IPS-18c (cell line): ENCODE measurements around the gene PIMREG.

Experiments used
- H3K4me3 ChIP-seq: 2 replicates; pipeline ENCODE4 v1.7.0; 2013; ENCODE audit warnings: low read depth, mild to moderate bottlenecking, low read length, moderate library complexity; ENCODE audit not compliant: insufficient read depth
- H3K9me3 ChIP-seq: one replicate; pipeline ENCODE4 v1.6.1; 2013; ENCODE audit warnings: mild to moderate bottlenecking, low read length, moderate library complexity; ENCODE audit not compliant: control insufficient read depth, insufficient read depth

Gene PIMREG

DNA sequence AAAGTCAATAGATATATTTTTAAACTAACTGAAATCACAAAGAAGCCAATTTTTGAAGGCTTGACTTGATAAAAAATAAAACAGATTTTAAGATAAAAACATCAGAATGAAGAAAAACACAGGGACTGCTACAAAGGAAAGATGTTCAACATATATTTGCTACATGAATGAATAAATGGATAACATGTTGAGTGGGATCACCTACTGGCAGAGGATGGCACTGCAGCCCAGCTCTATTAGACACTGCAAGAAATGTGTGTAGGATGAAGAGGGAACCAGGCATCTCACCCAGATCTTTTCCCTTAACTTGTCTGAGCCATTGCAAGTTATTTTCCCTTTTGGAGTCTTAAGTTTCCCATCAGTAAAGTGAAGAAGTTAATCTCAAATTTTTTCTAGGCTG is 13.5 kb upstream of the PIMREG start:
- H3K9me3 ChIP-seq: no peaks in the 10 kb centered on the region
- no peak overlapping the region for H3K4me3 ChIP-seq

- Histone ChIP-seq H3K9me3 (no peaks in the 10 kb centered on the region), H3K4me3 (no peak within 1 kb of the TSS)
These were observed 9.2 kb upstream of the PIMREG start, which contains the start of gene AIPL1 for GRCh38 chr17:6435051-6435450. TSS of gene AIPL1 (minus strand) at chr17:6435121. CDS start at chr17:6435104, 17 bp downstream.

GRCh38 chr17:6435968-6436367 is 8.3 kb upstream of the PIMREG start:
- Histone ChIP-seq H3K9me3 (no peaks in the 10 kb centered on the region), H3K4me3 (no peak overlapping the region)

DNA sequence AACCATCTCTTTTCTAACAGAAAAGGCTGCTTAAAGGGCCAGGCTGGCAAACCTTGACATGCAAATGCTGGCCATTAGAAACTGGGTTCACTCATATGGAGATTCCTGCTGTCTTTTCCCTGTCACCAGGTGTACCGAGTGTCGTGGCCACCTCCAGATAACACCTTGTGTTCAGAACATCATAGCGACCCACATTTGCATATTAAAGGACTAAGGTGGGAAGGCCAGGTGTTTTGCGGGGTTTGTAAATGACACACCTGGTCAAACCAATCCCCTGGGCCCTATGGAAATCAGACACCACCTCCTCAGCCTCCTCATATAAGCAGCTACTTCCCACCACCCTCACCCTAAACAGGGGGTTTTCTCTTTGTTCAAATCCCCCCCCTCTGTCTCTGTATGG is 6.8 kb upstream of the PIMREG start:
- Histone ChIP-seq H3K9me3 (no peaks in the 10 kb centered on the region), H3K4me3 (no peak overlapping the region)

GRCh38 chr17:6437956-6438355 is 6.3 kb upstream of the PIMREG start:
- Histone ChIP-seq H3K4me3 (no peak overlapping the region), H3K9me3 (no peaks in the 10 kb centered on the region)

DNA sequence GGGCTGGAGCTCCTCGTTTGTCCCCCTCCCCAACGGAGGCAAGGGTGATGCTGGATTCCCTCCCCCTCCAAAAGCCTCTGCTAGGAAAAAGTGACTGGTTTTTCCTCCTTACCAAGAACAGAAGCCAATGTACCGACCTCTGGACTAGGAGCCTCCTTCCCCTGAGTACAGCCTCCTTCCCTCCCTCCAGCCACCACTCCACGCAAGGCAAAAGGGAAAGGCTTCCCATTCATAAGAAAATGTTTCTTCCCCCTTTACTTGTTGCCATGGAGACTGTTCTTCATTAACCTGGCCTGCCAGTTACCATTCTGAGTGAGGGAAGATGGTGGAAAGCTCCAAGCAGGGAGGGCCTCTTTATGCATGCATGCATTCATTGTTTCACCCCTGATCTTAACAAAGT is 4.3 kb upstream of the PIMREG start:
- no peaks in the 10 kb centered on the region for H3K9me3 ChIP-seq
- H3K4me3 ChIP-seq: no peak overlapping the region

- H3K9me3 ChIP-seq: no peaks in the 10 kb centered on the region
- H3K4me3 ChIP-seq: no peak overlapping the region
These were observed 1.5 kb upstream of the PIMREG start for GRCh38 chr17:6442775-6443174.

DNA sequence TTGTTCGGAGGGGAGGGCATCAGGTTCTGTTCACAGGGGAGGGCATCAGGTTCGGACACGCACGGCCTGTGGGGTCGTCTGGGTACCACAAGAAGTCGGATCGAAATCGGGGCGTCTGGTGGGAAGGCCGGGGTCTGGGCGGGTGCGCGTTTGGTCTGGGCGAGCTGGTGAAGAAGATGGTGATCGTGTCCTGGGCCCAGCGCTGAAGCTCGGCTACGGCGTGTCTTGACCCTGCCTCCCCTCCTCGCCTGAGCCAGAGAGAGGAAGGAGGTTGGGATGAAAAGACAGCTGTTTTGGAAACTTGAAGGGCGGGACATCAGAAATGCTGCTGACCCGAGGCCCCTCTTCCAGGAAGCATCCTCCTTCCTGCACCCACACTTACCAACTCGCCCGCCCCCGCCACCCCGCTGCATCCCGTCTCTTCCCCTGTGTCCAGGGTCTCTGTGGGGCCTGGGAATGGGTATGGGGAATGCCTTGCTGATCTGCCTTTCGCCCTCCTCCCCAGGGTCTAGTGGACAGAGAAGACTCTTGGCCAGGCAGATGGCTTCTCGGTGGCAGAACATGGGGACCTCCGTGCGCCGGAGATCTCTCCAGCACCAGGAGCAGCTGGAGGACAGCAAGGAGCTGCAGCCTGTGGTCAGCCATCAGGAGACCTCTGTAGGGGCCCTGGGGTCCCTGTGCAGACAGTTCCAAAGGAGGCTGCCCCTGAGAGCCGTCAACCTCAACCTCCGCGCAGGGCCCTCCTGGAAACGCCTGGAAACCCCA is 498 bp downstream of the PIMREG start:
- Histone ChIP-seq H3K4me3 (peak overlapping the region; percentile 81), H3K9me3 (no peaks in the 10 kb centered on the region)

DNA sequence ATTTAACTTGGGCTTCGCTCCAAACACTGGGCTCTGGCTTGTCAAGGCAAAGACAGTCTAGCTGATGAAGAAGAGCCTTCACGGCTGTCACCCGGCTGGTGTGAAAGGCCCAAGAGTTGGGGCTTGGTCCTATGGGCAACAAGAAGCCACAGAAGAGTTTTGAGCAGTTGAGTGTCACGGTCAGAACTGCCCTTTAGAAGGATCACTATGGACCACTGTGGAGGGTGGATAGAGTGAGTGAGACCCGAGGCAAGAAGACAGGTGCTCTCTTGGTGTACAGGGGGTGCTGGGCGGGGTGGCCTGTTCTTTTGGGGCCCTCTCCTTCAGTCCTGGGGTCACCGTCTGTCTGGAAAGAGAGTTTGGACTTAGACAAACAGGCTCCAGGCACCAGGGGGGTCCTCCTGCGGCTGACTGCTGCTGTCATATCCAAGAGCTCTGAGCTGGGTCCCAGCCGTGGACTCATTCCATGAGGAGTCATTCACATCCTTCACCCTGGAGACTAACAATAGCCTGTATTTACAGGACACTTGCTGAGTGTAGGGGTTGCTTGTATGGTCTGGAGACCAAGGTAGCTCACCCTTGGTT is 2.4 kb downstream of the PIMREG start:
- Histone ChIP-seq H3K4me3 (no peak overlapping the region), H3K9me3 (no peaks in the 10 kb centered on the region)

- no peaks in the 10 kb centered on the region for H3K9me3 ChIP-seq
- H3K4me3 ChIP-seq: no peak overlapping the region
These were observed 4.2 kb downstream of the PIMREG start for GRCh38 chr17:6448473-6448872.

DNA sequence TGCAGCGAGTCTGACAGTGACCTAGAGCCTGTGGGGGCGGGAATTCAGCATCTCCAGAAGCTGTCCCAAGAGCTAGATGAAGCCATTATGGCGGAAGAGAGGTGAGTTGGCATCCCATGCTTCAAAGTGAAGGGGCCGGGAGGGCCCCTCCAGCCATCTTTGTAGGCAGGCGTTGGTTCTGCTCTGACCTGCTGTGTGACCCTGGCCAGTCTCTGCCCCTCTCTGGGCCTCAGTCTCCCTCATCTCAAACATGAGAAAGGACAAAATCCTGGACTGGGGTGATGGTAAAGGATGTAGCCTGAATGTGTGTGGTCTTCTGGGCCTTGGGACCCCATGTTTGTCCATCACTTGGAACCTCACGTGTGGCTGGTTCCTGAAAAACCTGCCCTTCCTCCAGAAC is 5.1 kb downstream of the PIMREG start:
- Histone ChIP-seq H3K4me3 (no peak overlapping the region), H3K9me3 (no peaks in the 10 kb centered on the region)

- no peaks in the 10 kb centered on the region for H3K9me3 ChIP-seq
These were observed 6.9 kb downstream of the PIMREG start for GRCh38 chr17:6450926-6451832.

DNA sequence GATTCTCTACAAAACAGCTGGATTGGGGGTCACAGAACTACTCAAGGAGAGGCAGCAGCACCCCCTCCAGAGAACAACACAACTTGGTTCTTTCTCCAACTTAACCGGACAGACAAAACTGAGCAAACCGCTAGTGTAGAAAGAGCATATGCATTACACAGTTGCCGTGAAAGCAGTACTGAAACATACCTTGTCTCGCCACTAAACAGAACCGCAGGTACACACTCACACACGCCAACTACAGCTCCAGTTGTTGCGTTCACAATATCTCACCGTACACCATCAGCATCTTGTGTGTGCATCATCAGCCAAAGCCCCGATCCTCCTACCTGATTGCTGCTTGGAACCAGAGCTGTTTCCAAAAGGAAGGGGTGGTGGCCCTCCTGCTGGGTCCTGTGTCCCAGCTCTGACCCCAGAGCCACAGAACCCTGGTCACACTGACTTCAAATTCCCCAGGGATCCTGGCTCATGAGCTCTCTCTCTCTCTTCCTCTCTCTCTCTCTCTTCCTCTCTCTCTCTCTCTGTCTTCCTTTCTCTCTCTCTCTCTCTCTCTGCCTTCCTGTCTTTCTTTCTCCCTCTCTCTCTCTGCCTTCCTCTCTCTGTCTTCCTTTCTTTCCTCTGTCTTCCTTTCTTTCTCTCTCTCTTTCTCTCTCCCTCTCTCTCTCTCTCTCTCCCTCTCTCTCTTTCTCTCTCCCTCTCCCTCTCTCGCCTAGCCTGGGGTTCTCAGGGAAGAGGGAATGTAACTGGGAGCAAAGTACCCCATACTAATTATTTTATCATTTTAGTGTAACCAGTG is 8.4 kb downstream of the PIMREG start:
- Histone ChIP-seq H3K4me3 (no peak overlapping the region), H3K9me3 (no peaks in the 10 kb centered on the region)

More at GRCh38 chr17:6450926-6451832, 6.9 kb downstream of the PIMREG start:
- H3K4me3 ChIP-seq: no peak overlapping the region

- no peaks in the 10 kb centered on the region for H3K9me3 ChIP-seq
- H3K4me3 ChIP-seq: no peak overlapping the region
These were observed 9.2 kb downstream of the PIMREG start for GRCh38 chr17:6453279-6454024.

DNA sequence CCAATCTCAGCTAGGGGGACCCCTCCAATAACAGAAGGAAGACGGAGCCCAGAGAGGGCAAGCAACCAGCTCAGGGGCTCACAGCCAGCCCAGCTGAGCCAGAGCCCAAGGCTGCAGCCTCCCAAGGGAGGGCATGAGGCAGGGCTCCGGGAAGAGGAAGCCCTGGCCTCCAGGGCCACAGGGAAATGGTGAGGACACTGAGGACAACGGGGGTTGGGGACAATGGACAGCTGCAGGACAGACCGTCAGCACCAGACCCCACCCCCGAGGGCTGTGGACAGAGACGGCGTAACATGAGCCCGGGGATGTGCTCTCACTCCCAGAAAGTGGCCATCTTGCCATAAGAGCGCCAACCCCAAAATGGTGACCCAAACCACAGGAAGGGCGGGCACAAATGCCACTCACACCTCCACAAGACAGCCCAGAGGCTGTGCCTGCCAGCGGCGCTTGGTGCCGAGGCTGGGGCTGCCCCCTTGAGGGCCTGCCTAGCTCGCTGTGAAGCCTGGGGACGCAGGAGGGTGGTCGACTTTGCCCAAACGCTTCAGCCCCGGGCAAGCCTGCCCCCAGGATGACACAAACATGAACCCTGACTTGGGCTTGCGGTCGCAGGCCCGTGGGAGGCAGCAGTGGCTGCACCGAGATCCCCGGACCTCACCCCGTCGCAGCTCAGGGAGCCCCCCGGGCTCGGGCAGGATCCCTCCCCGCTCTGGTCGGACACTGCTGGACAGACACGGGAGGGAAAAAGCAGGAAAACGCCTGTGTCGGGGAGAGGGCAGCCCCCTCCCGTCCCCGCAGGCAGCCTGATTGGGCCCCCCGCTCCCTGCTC is 10.5 kb downstream of the PIMREG start:
- no peaks in the 10 kb centered on the region for H3K9me3 ChIP-seq
- H3K4me3 ChIP-seq: peak overlapping the region; percentile 73

DNA sequence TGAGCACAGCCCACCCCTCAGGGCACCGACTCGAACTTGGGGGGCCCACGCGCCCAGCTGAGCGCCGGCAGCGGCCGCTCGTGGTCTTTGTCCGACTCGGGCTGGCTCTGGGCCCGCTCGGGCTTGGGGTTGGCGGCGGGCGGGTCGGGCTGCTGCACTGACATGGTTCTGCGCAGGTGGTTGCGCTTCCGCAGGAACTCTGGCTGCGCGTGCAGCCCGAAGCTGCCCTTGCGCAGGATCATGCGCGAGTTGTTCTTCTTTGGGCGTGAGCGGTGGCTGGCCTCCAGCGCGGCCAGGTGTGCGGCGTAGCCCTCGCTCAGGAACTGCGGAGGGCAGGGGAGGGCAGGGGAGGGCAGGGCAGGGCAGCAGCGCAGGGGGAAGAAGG is 11.1 kb downstream of the PIMREG start:
- no peaks in the 10 kb centered on the region for H3K9me3 ChIP-seq
- H3K4me3 ChIP-seq: peak overlapping the region; percentile 73
